ENCODE data around the gene CAMTA1. TPM values are rescaled to one million over a fixed set of nuclear protein-coding genes. Genes with fewer than 3 reads are reported as not detected.

Gene CAMTA1
- total RNA-seq, 1 experiment from 2014 or later, result 85.2 TPM

DNA sequence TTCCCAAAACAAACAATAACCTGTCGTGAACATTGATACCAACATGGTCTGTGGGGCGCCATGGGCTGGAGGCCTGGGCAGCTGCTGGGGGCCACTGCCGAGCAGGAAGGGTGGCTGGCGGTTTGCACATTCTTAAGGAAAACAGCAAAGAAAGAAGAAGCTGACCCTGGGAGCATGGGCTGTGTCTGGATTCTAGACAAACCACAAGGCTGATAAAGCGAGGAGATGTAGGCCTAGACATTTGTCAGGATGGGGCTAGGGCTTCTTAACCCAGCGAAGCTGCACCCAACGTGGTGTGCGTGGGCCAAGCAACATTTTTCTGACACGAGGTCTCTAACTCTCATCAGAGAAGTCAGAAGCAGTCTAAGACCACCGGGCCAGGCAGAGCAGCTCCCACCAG is 663.7 kb downstream of the CAMTA1 start:
- no TSS peak for BruUV-seq (replicated peaks)
- intact Hi-C loops (cut with micrococcal nuclease; ENCODE audit: unreplicated experiment), result no loop called here

GRCh38 chr1:7449750-7450149 is 664.5 kb downstream of the CAMTA1 start:
- no peaks in the 10 kb centered on the region for H3K27me3 ChIP-seq (replicated peaks; ENCODE audit: insufficient read depth, low read depth, low read length, poor library complexity)
- no peaks in the 10 kb centered on the region for H3K9me3 ChIP-seq (ENCODE audit: low read depth, low read length, poor library complexity, severe bottlenecking)
- no peak overlapping the region for H3K27ac ChIP-seq (ENCODE audit: low read depth, low read length, poor library complexity, severe bottlenecking)
- ChIA-PET POLR2A (ENCODE audit: low non-redundant PET) (no interaction called here), CTCF (no interaction called here)
- TF ChIP-seq CTCF (conservative IDR thresholded peaks at IDR 0.05; ENCODE audit: low read depth, low read length), result no peak
- no peak for TF ChIP-seq EZH2 (IDR thresholded peaks at IDR 0.05; ENCODE audit: borderline replicate concordance, low read depth, low read length, poor library complexity, severe bottlenecking)
- no peak overlapping the region for H3K4me3 ChIP-seq (ENCODE audit: low read depth, low read length, poor library complexity, severe bottlenecking)
- no TSS peak for BruUV-seq (replicated peaks)
- H3K4me1 ChIP-seq (ENCODE audit: insufficient read depth, low read length, poor library complexity, severe bottlenecking), result no peaks in the 10 kb centered on the region
- no peak for DNase-seq (ENCODE audit: low spot score)
- H3K36me3 ChIP-seq (ENCODE audit: insufficient read depth, low read length, poor library complexity, severe bottlenecking), result no peaks in the 10 kb centered on the region
- intact Hi-C loops (cut with micrococcal nuclease; ENCODE audit: unreplicated experiment), result no loop called here

More for the DNA sequence above, 663.7 kb downstream of the CAMTA1 start:
- CTCF ChIA-PET, result no interaction called here
- Histone ChIP-seq H3K27me3 (replicated peaks; ENCODE audit: insufficient read depth, low read depth, low read length, poor library complexity) (no peaks in the 10 kb centered on the region), H3K4me3 (ENCODE audit: low read depth, low read length, poor library complexity, severe bottlenecking) (no peak overlapping the region), H3K9me3 (ENCODE audit: low read depth, low read length, poor library complexity, severe bottlenecking) (no peaks in the 10 kb centered on the region), H3K4me1 (ENCODE audit: insufficient read depth, low read length, poor library complexity, severe bottlenecking) (no peaks in the 10 kb centered on the region), H3K27ac (ENCODE audit: low read depth, low read length, poor library complexity, severe bottlenecking) (no peak overlapping the region), H3K36me3 (ENCODE audit: insufficient read depth, low read length, poor library complexity, severe bottlenecking) (no peaks in the 10 kb centered on the region)
- POLR2A ChIA-PET (ENCODE audit: low non-redundant PET), result no interaction called here
- TF ChIP-seq CTCF (conservative IDR thresholded peaks at IDR 0.05; ENCODE audit: low read depth, low read length) (no peak), EZH2 (IDR thresholded peaks at IDR 0.05; ENCODE audit: borderline replicate concordance, low read depth, low read length, poor library complexity, severe bottlenecking) (no peak)
- DNase-seq (ENCODE audit: low spot score), result no peak

- H3K4me1 ChIP-seq (ENCODE audit: insufficient read depth, low read length, poor library complexity, severe bottlenecking), result no peaks in the 10 kb centered on the region
- H3K36me3 ChIP-seq (ENCODE audit: insufficient read depth, low read length, poor library complexity, severe bottlenecking), result no peaks in the 10 kb centered on the region
- no TSS peak for BruUV-seq (replicated peaks)
- no peaks in the 10 kb centered on the region for H3K27me3 ChIP-seq (replicated peaks; ENCODE audit: insufficient read depth, low read depth, low read length, poor library complexity)
- H3K4me3 ChIP-seq (ENCODE audit: low read depth, low read length, poor library complexity, severe bottlenecking), result no peak overlapping the region
- TF ChIP-seq CTCF (conservative IDR thresholded peaks at IDR 0.05; ENCODE audit: low read depth, low read length) (no peak), EZH2 (IDR thresholded peaks at IDR 0.05; ENCODE audit: borderline replicate concordance, low read depth, low read length, poor library complexity, severe bottlenecking) (no peak)
- no peak for DNase-seq (ENCODE audit: low spot score)
- ChIA-PET CTCF (no interaction called here), POLR2A (ENCODE audit: low non-redundant PET) (no interaction called here)
- no peak overlapping the region for H3K27ac ChIP-seq (ENCODE audit: low read depth, low read length, poor library complexity, severe bottlenecking)
- no peaks in the 10 kb centered on the region for H3K9me3 ChIP-seq (ENCODE audit: low read depth, low read length, poor library complexity, severe bottlenecking)
- intact Hi-C loops (cut with micrococcal nuclease; ENCODE audit: unreplicated experiment), result no loop called here
Measured at GRCh38 chr1:7450838-7451237, 665.6 kb downstream of the CAMTA1 start.

All from A673 (cell line).